HG03025 (cell line): ENCODE results near the gene VTI1A.

ENCODE experiments used
- ATAC-seq: cut with Tn5 transposase; IDR thresholded peaks from one replicate; pipeline ENCODE4 v1.9.1; 2021; ENCODE audit warnings: mild to moderate bottlenecking, moderate library complexity; ENCODE audit not compliant: unreplicated experiment, low FRiP score

The VTI1A gene

DNA sequence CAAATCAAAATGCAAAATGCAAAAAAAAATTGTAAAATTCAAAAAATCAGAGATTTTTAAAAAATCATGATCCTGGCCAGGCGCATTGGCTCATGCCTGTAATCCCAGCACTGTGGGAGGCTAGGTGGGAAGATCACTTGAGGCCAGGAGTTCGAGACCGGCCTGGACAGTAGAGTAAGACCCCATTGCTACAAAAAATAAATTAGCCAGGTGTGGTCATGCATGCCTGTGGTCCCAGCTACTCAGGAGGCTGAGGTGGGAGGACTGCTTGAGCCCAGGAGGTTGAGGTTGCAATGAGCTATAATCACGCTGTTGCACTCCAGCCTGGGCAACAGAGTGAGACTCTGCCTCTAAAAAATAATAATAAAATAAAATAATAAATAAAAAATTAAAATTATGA lies 347.2 kb downstream of the VTI1A start:
- no peak for ATAC-seq

DNA sequence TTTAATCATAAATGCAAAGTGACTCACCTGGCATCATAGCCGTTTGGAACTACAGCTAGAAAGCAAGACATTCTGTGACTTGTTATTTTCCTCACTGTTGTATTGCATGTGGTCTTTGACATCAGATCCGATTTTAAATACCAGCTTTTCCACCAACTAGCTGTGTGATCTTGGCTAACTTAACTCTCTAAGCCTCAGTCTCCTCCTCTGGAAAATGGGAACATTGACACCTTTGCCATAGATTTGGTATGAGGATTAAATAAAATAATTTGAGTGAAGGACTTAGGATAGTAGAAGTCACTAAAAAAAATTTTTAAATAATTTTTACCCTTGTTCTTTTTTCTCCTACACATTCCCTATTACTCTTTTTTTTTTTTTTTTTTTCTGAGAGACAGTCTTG lies 348.1 kb downstream of the VTI1A start:
- no peak for ATAC-seq

DNA sequence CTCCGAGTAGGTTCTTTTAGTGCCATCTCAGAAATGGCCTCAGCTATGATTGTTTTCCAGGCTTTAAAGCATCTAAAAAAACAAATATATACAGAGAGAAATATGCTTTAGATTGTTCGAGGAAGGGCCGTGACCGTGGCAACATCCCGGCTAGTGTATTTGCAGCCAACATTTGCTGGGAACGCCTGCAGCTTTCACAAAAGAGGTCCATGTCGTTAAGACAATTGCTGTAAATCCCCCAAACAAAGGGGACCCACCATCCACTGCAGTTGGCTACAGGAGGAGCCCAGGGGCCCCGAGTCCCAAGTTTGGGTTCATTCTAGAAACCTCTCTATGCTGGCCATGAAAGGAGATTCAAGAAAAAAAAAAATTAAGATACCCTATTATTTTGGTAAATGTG lies 350.2 kb downstream of the VTI1A start:
- ATAC-seq: no peak

DNA sequence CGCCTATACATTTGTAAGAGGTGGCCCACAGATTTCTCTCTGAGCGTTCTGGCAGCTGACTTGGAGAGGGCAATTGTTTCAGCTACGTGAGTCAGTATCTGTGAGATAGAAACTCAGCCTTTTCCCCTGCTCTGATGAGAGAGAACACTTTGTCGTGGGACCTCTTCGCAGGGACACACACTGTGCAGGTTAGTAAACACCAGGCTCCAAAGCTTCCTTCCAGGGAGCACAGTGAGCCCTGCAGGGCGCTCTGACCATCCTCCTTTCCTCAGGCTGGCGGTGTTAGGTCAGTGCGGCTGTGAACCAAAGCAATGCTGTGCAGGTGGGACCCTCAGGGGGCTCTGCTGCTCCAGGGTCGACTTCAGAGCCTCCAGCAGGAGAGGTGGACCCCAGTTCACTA lies 350.8 kb downstream of the VTI1A start:
- ATAC-seq: no peak

DNA sequence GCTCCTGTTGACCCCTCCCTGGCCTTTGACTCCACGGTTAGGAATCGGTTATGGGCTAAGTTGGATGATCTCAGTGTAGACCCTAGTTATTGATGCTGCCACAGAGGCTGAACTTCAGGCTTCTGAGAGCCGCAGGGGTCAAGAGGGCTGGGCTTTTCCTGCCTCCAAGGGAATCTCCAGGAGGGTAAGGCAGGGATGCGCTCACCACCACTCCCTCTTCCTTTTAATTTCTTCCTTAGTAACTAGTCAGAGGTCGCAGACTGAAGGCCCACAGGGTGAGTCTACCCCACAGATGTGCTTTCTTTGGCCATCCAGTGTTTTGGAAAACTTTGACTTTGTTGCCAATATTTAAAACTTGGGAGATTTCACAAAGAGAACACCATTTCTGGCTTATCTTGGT lies 352.0 kb downstream of the VTI1A start:
- no peak for ATAC-seq

DNA sequence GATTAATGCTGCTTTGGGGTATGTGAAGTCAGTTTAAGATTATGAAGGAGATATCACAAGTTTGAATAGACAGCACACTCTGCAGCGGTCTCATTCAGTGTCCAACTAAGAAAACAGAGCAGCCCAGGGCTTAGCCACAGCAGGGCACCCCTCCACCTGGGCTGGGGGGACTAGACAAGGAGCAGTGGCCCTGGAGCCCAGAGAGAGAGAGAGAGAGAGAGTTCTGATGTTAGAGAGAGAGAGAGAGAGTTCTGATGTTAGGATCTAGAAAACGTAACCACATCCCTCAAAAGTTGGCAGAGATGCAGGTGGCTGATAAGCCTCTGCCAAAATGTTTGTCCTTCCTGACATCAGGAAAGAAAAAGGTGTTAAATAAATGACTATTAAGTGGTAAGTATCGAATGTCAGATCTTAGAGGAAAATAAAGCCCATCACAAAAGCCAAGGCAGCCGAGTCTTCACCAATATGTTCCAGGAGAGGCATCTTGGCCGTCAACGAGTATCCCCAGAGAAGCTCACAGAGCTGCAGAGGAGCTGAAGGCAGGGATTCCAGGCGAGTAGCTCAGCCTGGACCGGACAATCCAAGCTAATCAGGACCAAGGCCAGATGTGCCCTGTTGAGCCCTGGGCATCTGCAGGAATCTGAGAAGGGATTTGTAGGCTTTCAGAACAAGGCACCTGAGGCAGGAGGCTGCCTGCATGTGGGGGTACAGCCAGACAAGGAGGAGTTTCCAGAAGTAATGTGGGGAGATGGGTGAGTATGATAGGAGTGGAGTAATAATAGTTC lies 352.9 kb downstream of the VTI1A start:
- no peak for ATAC-seq

DNA sequence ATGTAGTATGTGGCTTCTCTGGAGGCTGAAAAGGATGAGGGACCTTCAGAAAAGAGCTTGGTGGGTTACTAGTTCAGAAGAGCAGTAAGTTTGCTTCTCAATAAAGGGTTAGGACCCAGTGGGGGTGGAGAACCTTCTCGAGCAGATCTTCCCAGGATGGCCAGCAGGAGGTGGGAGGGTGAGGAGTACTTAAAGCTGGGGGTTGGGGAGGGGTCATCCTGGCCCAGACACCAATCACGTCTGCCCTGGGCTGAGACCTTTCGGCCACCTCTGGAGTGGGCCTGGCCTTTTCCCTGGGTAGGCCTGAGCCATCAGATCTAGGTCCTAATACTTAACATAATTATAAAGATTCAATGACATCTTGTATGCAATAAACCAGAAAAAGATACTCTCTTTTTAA lies 354.0 kb downstream of the VTI1A start:
- no peak for ATAC-seq

DNA sequence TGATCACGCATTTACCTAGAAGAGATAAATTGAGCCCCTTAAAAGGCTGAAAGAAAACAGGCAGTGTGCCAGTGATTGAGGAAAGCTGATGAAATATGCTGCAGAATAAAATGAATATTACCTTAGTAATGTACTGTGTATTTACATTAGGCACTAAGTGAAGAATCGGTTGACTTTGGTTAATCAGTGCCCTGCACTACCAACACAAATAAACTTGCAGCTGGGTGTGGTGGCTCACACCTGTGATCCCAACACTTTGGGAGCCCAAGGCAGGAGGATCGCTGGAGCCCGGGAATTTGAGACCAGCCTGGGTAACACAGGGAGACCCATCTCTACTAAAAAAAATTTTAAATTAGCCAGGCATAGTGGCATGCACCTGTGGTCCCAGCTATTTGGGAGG lies 354.7 kb downstream of the VTI1A start:
- no peak for ATAC-seq

DNA sequence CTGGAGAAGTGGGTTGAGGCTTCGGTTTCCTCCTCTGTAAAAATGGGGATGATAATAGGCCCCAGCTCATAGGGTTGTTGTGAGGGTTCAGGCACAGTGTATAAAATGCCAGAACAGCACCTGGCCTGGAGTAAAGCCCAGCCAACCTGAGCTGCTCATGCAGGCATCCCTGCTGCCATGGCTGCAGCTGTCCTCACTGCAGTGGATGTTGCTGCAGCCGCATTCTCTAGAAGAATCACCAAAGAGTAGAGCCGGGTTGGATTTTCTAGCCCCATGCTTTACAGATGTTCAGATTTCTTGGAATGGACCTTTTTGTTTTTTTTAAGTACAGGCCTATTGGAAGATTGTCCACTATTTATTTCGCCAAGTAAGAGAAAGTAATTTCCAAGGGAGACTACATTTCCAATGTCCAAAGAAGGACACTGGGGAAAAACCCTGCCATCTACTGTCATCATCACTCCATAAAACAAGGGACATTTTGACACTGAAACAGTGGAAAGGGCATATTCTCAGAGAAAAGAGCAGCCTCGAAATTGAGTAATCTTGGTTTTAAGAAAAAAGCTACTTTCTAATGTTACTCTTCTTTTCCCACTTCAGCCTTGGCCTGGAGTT lies 355.5 kb downstream of the VTI1A start:
- ATAC-seq: no peak

DNA sequence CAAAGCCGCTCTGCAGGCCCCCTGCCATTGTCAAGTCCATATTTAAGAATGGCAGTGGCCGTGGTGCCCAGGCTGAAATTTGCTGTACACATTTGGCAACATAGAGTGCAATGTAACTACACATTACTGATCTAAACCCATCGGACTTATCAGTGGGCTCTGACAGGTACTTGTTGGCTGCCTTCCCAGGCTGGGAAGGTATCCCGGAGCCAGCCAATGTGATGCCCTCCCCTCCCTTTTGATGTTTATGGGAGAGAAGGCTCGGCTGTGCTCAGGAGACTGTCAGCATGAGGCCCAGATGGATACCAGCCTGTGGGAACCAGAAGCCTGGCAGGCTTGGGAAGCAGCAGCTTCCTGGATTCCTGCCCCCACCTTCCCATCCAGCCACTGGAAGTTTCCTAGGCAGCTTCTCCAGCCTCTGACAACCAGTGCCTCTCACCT lies 357.0 kb downstream of the VTI1A start:
- ATAC-seq: no peak

DNA sequence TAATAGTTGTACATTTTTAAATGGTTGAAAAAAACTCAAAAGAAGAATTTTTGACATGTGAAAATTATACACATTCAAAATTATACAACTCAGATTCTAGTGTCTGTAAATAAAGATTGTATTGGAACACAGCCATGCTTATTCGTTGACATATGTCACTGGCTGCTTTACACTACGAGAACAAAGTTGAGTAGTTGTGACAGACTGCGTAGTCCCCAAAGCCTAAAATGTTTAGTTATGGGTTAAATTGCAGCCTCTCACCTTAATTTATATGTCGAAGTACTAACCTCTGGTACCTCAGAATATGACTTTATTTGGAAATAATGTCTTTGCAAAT lies 358.2 kb downstream of the VTI1A start:
- no peak for ATAC-seq

DNA sequence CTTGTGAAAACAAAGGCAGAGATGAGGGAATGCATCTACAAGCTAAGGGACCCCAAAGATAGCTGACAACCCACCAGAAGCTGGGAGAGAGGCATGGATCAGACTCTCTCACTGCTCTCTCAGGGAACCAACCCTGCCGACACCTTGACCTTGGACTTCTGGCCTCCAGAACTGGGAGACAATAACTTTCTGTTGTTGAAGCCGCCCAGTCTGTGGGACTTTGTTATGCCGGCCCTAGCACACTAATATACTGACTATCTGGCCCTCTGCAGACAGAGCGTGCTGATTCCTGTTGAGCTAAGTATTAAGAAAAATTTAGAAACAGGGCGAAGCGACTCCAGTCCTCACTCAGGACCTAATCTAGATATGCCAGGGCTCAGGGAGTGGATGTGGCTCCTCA lies 358.7 kb downstream of the VTI1A start:
- no peak for ATAC-seq

DNA sequence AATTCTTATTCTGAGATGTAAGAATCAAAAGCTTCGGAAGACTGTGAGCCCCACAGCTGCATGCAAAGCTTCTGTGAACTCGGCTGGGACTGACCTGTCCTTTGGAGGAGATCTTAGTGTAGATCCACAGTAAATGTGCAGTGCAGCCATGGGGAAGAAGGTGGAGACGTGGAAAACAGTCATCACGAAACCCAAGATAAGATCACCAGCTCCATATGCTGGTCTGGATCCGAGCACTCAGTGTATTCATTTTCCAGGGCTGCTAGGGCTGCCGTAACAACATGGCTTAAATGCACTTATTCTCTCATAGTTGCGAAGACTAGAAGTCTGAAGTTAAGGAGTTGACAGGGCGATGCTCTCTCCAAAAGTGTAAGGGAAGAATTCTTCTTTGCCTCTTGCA lies 360.0 kb downstream of the VTI1A start:
- ATAC-seq: no peak

DNA sequence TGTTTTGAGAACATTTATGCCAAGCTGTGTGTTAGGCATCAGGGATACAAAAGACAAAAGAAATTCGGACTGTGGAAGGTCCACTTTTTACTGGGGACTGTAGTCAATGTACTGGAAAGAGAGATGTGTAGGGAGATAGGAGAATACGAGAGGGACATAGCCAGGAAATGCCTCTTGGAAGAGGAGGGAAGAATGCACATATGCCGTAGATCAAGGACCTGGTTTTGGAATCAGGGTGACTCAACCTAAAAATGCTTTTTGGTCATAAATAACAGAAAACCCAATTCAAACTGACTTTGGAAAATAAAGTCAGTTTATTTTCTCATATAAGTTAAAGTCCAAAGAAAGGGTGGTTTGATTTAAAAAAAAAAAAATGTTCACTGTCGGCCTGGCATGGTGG lies 362.7 kb downstream of the VTI1A start:
- no peak for ATAC-seq

DNA sequence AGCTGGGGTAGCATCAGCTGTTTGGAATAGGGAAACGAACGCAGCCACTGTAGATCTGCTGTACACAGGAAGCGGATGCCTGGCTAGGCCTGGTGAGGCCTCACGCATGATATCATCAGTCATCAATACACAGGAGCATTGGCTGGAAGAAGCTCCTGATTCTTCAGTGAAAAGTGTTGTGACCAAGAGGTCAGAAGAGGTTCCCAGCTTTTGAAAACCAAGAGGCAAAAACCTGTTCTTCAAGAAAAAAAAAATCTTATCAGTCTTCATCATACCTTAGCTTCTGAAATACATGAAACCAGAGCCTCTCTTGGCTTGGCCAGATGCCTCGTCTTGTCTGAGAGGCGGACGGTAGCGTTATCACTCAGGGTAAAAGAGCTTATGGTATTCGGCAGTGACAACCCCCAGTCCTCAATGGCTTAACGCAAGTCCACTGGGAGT lies 363.7 kb downstream of the VTI1A start:
- ATAC-seq: no peak

DNA sequence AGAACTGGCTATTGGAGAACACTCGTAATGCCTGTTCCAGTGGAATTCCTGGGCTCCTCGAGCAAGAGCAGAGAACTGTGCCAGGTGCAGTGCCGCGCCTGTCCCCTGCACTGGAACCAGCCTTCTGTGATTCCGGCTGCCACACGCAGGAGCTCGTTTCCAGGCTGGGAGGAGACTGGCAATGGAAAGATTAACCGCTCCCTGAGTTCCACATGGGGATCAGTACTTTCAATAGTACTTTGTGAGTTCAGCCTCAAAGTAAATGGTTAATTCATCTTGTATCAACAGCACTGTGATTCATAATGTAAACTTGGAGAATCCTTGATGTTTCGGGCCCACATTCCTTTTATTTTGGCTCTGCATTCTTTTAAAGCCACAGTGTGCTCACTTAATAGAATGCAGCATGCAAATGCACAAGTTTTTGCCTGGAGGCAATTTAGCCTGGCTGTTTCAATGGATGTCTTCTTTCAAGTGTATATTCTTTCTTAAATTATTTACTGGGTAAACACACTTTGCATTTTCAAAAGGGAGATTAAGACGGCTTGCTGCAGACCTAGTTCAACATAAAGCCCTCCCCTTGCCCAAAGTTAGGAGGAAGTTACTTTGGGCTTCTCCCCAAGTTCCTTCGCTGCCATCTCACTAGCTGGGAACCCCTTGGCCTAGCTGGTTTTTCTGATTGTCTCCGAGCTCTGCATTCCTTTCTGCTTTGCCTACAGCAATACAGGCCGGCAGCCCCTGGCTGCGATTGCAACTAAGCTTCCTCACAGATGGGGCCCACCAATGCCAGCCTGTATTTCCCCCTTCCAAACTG lies 364.9 kb downstream of the VTI1A start:
- no peak for ATAC-seq

DNA sequence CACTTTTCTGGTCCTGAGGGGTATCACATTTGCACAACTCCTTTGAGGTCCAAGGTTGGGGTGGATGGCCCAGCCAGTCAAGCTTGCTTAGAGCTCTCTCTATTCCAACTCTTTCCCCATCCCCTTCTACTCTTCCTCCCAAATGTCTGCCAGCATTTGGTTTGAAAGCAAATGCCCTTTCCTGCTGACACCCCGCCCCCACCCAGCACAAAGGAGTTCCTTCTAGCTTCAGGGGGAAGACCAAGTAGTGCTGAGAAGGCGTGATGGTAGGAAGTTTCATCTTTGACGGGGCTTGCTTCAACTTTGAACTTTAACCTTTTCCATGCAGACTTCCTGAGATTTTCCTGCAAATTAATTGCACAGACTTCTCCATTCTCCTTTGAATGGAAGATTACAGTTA lies 365.6 kb downstream of the VTI1A start:
- ATAC-seq: no peak

DNA sequence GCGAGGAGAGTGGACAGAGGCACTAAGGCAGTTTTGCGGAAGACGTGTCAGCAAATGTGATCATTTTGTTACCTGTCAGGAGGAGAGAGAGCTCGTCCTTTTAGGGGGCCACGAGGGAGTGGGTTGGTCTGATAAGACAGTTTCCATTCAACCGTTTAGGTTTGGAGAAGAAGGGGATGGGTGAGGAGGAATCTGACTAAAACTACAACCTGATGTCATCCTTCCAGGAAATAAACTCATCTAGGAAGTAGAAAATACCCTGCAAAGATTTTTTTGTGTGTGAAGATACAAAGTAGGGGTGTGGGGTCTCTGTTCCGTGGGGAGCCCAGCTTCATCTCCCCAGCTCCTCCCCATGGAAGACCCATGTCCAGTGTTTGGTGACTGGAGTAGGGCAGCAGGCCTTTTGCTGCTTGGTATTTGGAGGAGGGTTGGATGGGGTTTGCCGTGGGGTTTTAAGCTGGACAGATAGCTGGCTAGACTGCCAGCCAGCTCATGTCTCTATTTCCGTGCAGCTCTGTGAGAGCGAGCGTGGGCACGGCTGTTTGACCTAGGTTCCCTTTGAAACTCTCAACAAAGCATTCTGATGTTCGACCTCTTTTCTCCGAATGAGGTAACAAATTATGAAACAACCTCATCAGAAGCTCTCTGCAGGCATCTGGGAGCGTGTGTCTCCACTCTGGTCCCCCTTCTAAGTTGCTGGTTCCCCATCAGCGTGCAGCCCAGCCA lies 367.0 kb downstream of the VTI1A start:
- no peak for ATAC-seq

DNA sequence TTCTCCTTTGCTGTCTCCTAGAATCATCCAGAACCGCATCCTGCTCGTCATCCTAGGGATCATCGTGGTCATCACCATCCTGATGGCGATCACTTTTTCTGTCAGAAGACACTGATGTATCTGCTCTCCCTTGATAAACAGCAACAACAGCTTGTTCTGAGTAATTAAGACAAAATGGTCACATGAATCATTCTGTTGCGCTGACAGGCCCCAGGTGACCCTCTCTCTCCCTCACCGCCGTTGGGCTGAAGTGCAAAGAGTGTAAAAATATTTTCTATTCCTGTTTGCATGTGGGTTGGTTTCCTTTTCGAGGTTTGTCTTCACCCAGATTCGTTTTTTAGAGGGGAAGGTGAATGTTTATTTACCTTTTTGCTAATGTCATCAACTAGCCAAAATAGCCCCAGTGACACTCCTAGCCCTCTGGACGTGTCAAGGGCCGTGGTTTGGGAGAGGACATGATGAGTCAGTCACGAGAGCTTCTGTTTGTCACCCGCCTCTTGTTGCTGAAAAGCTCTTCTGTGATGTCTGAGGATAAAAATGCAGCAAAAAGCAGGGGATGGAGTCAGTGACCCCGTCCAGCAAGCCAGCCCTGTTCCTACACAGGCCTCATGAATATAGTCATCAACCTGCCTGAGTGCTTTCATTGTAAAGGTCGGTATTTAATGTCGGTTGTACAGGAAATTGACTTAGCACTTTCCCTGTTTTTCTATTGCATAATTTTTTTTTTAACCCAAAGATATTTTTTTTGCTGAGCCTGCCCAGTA lies 368.4 kb downstream of the VTI1A start:
- ATAC-seq: no peak

DNA sequence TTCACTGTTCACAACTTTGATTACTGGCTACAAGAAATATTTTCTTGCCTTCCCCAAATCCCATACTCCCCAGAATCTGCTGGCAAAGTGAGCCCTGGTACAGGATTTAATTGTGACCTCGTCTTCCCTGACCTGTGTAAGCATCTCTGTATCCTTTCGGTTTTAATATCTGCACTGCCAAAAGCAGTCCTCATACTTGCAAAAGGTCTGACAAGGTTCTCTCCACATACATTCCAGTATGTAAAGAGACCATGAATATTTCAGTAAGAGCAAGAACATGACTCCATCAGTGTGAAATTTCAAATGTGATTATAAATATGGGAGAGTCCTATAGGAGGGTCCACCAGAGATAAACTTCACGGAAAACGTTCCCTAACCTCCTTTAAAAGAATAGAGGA lies 369.0 kb downstream of the VTI1A start:
- ATAC-seq: no peak
